GM21447 (cell line): ENCODE data around the gene DLK1.

Source experiments
- ATAC-seq: cut with Tn5 transposase; IDR thresholded peaks from one replicate; pipeline ENCODE4 v1.9.1; 2021; ENCODE audit not compliant: unreplicated experiment

DLK1 gene

GRCh38 chr14:100731846-100732765, 5.4 kb downstream of the DLK1 start:
- no peak for ATAC-seq

- ATAC-seq: no peak
Observed at GRCh38 chr14:100732766-100733100, 6.0 kb downstream of the DLK1 start.

- no peak for ATAC-seq
Observed at GRCh38 chr14:100733152-100733850, 6.6 kb downstream of the DLK1 start.

- ATAC-seq: no peak
Observed at GRCh38 chr14:100734031-100734990, 7.6 kb downstream of the DLK1 start.

GRCh38 chr14:100735271-100735670, 8.6 kb downstream of the DLK1 start:
- ATAC-seq: no peak

- no peak for ATAC-seq
Observed at GRCh38 chr14:100736269-100737180, 9.8 kb downstream of the DLK1 start.

- ATAC-seq: no peak
Observed at GRCh38 chr14:100737526-100737925, 10.8 kb downstream of the DLK1 start.

GRCh38 chr14:100738269-100738691, 11.6 kb downstream of the DLK1 start:
- no peak for ATAC-seq

GRCh38 chr14:100738704-100739131, 12.0 kb downstream of the DLK1 start:
- ATAC-seq: no peak

- ATAC-seq: no peak
Observed at GRCh38 chr14:100739306-100739705, 12.6 kb downstream of the DLK1 start.

- no peak for ATAC-seq
Observed at GRCh38 chr14:100740196-100740825, 13.6 kb downstream of the DLK1 start.

- no peak for ATAC-seq
Observed at GRCh38 chr14:100740929-100741328, 14.2 kb downstream of the DLK1 start.

- no peak for ATAC-seq
Observed at GRCh38 chr14:100741966-100742365, 15.3 kb downstream of the DLK1 start.

GRCh38 chr14:100746326-100746725, 19.6 kb downstream of the DLK1 start:
- no peak for ATAC-seq

GRCh38 chr14:100747021-100747586, 20.4 kb downstream of the DLK1 start:
- no peak for ATAC-seq

- ATAC-seq: no peak
Observed at GRCh38 chr14:100747736-100748135, 21.0 kb downstream of the DLK1 start.

- no peak for ATAC-seq
Observed at GRCh38 chr14:100748403-100748802, 21.7 kb downstream of the DLK1 start.

- ATAC-seq: no peak
Observed at GRCh38 chr14:100748944-100749343, 22.3 kb downstream of the DLK1 start.

GRCh38 chr14:100749967-100750597, 23.4 kb downstream of the DLK1 start:
- ATAC-seq: no peak
